Central memory CD8-positive, alpha-beta T cell (primary cell): Measurements from ENCODE around the gene TLE6.
"Not testable (repeated sequence)": the region's sequence is repeated elsewhere in the genome, so short reads cannot be mapped to it uniquely, and the experiment has no call there.

Experiments
- ATAC-seq: fragments of 150-1000 bp; cut with Tn5 transposase; replicated peaks from 2 replicates; pipeline ENCODE4 v1.10.0; 2022; ENCODE audit warnings: mild to moderate bottlenecking, moderate FRiP score, moderate number of reproducible peaks; ENCODE audit not compliant: poor library complexity, severe bottlenecking; ENCODE audit errors: extremely low read depth
- DNase-seq, 2 donors: peaks; one replicate each; pipeline ENCODE4 v3.0.0; 2021; ENCODE audit warnings: low spot score in 2 of 2
- H3K27ac Mint-ChIP-seq: one replicate; pipeline ENCODE4 v1.8.0; 2022; ENCODE audit warnings: low read depth, mild to moderate bottlenecking, moderate library complexity, mixed read lengths
- H3K27me3 Mint-ChIP-seq: one replicate; pipeline ENCODE4 v1.8.0; 2022; ENCODE audit warnings: mixed read lengths
- H3K36me3 Mint-ChIP-seq: one replicate; pipeline ENCODE4 v1.8.0; 2022; ENCODE audit warnings: mild to moderate bottlenecking, moderate library complexity, mixed read lengths; ENCODE audit not compliant: insufficient read depth
- H3K4me1 Mint-ChIP-seq: one replicate; pipeline ENCODE4 v1.8.0; 2022; ENCODE audit warnings: mixed read lengths
- H3K4me3 Mint-ChIP-seq: one replicate; pipeline ENCODE4 v1.8.0; 2022; ENCODE audit warnings: mild to moderate bottlenecking, moderate library complexity, mixed read lengths
- H3K9me3 Mint-ChIP-seq: one replicate; pipeline ENCODE4 v1.8.0; 2022; ENCODE audit warnings: mixed read lengths

The TLE6 gene

GRCh38 chr19:3012059-3012458, 34.7 kb downstream of the TLE6 start:
- not testable (repeated sequence) for DNase-seq, H3K27ac Mint-ChIP-seq, ATAC-seq, H3K9me3 Mint-ChIP-seq, H3K36me3 Mint-ChIP-seq, H3K4me3 Mint-ChIP-seq, H3K4me1 Mint-ChIP-seq, H3K27me3 Mint-ChIP-seq

- H3K27ac Mint-ChIP-seq, result no peak overlapping the region
- H3K9me3 Mint-ChIP-seq, result no peaks in the 10 kb centered on the region
- H3K4me1 Mint-ChIP-seq, result no peaks in the 10 kb centered on the region
- ATAC-seq (no peak), DNase-seq (no peak)
- peaks cover 5% of the 10 kb centered on the region for H3K36me3 Mint-ChIP-seq
- no peaks in the 10 kb centered on the region for H3K27me3 Mint-ChIP-seq
- H3K4me3 Mint-ChIP-seq, result no peak overlapping the region
Measured at GRCh38 chr19:3012621-3013262, 35.4 kb downstream of the TLE6 start.

GRCh38 chr19:3013263-3013725, 35.9 kb downstream of the TLE6 start:
- DNase-seq (no peak), ATAC-seq (no peak)
- Mint-ChIP-seq H3K27me3 (no peaks in the 10 kb centered on the region), H3K4me3 (no peak overlapping the region), H3K4me1 (no peaks in the 10 kb centered on the region), H3K9me3 (no peaks in the 10 kb centered on the region), H3K36me3 (peaks cover 5% of the 10 kb centered on the region), H3K27ac (no peak overlapping the region)

- H3K9me3 Mint-ChIP-seq, result no peaks in the 10 kb centered on the region
- DNase-seq, result no peak
- no peak overlapping the region for H3K4me3 Mint-ChIP-seq
- H3K27me3 Mint-ChIP-seq, result no peaks in the 10 kb centered on the region
- no peak overlapping the region for H3K27ac Mint-ChIP-seq
- peaks cover 3% of the 10 kb centered on the region for H3K36me3 Mint-ChIP-seq
- H3K4me1 Mint-ChIP-seq, result no peaks in the 10 kb centered on the region
- no peak for ATAC-seq
Measured at GRCh38 chr19:3014135-3014534, 36.8 kb downstream of the TLE6 start.

- no peak overlapping the region for H3K4me3 Mint-ChIP-seq
- no peaks in the 10 kb centered on the region for H3K4me1 Mint-ChIP-seq
- H3K27ac Mint-ChIP-seq, result no peak overlapping the region
- DNase-seq, result no peak
- peaks cover 3% of the 10 kb centered on the region for H3K36me3 Mint-ChIP-seq
- no peaks in the 10 kb centered on the region for H3K9me3 Mint-ChIP-seq
- no peaks in the 10 kb centered on the region for H3K27me3 Mint-ChIP-seq
- ATAC-seq, result no peak
Measured at GRCh38 chr19:3015126-3016057, 38.0 kb downstream of the TLE6 start.

GRCh38 chr19:3017923-3018322, 40.6 kb downstream of the TLE6 start:
- no peaks in the 10 kb centered on the region for H3K9me3 Mint-ChIP-seq
- H3K27ac Mint-ChIP-seq, result no peak overlapping the region
- H3K36me3 Mint-ChIP-seq, result peaks cover 3% of the 10 kb centered on the region
- no peaks in the 10 kb centered on the region for H3K27me3 Mint-ChIP-seq
- no peak overlapping the region for H3K4me3 Mint-ChIP-seq
- no peak for DNase-seq
- no peaks in the 10 kb centered on the region for H3K4me1 Mint-ChIP-seq
- no peak for ATAC-seq

- Mint-ChIP-seq H3K27ac (no peak overlapping the region), H3K4me3 (no peak overlapping the region), H3K9me3 (no peaks in the 10 kb centered on the region), H3K4me1 (peaks cover under 1% of the 10 kb centered on the region), H3K27me3 (no peaks in the 10 kb centered on the region), H3K36me3 (peaks cover 3% of the 10 kb centered on the region)
- ATAC-seq (no peak), DNase-seq (no peak)
Measured at GRCh38 chr19:3019211-3019854, 42.0 kb downstream of the TLE6 start.

GRCh38 chr19:3020321-3020960, 43.1 kb downstream of the TLE6 start:
- no peak overlapping the region for H3K27ac Mint-ChIP-seq
- no peak overlapping the region for H3K4me3 Mint-ChIP-seq
- peaks cover 2% of the 10 kb centered on the region for H3K36me3 Mint-ChIP-seq
- peaks cover 6% of the 10 kb centered on the region for H3K4me1 Mint-ChIP-seq
- H3K9me3 Mint-ChIP-seq, result no peaks in the 10 kb centered on the region
- no peaks in the 10 kb centered on the region for H3K27me3 Mint-ChIP-seq
- no peak for ATAC-seq
- no peak for DNase-seq

- no peak for DNase-seq
- ATAC-seq, result no peak
- Mint-ChIP-seq H3K9me3 (no peaks in the 10 kb centered on the region), H3K4me1 (peaks cover 16% of the 10 kb centered on the region), H3K36me3 (no peaks in the 10 kb centered on the region), H3K27ac (no peak overlapping the region), H3K4me3 (peak overlapping the region; percentile 18), H3K27me3 (no peaks in the 10 kb centered on the region)
Measured at GRCh38 chr19:3024509-3024869, 47.1 kb downstream of the TLE6 start.

GRCh38 chr19:3024870-3025548, 47.6 kb downstream of the TLE6 start:
- no peaks in the 10 kb centered on the region for H3K9me3 Mint-ChIP-seq
- H3K27me3 Mint-ChIP-seq, result no peaks in the 10 kb centered on the region
- peaks cover 18% of the 10 kb centered on the region for H3K4me1 Mint-ChIP-seq
- no peaks in the 10 kb centered on the region for H3K36me3 Mint-ChIP-seq
- DNase-seq (no peak), ATAC-seq (no peak)
- H3K27ac Mint-ChIP-seq, result no peak overlapping the region
- H3K4me3 Mint-ChIP-seq, result peak overlapping the region; percentile 18

GRCh38 chr19:3025549-3025886, 48.2 kb downstream of the TLE6 start:
- Mint-ChIP-seq H3K36me3 (no peaks in the 10 kb centered on the region), H3K4me3 (no peak overlapping the region), H3K4me1 (peaks cover 22% of the 10 kb centered on the region), H3K27me3 (no peaks in the 10 kb centered on the region), H3K9me3 (no peaks in the 10 kb centered on the region), H3K27ac (no peak overlapping the region)
- DNase-seq (no peak), ATAC-seq (no peak)

GRCh38 chr19:3026768-3027167, 49.4 kb downstream of the TLE6 start:
- peaks cover 22% of the 10 kb centered on the region for H3K4me1 Mint-ChIP-seq
- no peak for ATAC-seq
- no peaks in the 10 kb centered on the region for H3K27me3 Mint-ChIP-seq
- H3K9me3 Mint-ChIP-seq, result no peaks in the 10 kb centered on the region
- H3K4me3 Mint-ChIP-seq, result no peak overlapping the region
- no peaks in the 10 kb centered on the region for H3K36me3 Mint-ChIP-seq
- no peak overlapping the region for H3K27ac Mint-ChIP-seq
- DNase-seq, result no peak
